Nephron (organoid): ENCODE measurements around the gene GDF3.
"Not testable (repeated sequence)": the region's sequence is repeated elsewhere in the genome, so short reads cannot be mapped to it uniquely, and the experiment has no call there.

Experiments
- H3K27ac Mint-ChIP-seq, 3 experiments: 2 replicates each; pipeline ENCODE4 v1.8.0; 2020; ENCODE audit warnings: mixed read lengths in 3 of 3, mild to moderate bottlenecking in 2 of 3, moderate library complexity in 1 of 3
- H3K27me3 Mint-ChIP-seq: 2 replicates; pipeline ENCODE4 v1.8.0; 2021; ENCODE audit warnings: low read depth, mild to moderate bottlenecking, moderate library complexity, mixed read lengths
- H3K36me3 Mint-ChIP-seq: 2 replicates; pipeline ENCODE4 v1.8.0; 2020; ENCODE audit warnings: low read depth, mixed read lengths
- H3K4me1 Mint-ChIP-seq: 2 replicates; pipeline ENCODE4 v1.8.0; 2020; ENCODE audit warnings: mixed read lengths
- H3K4me3 Mint-ChIP-seq, 3 experiments: 2 replicates each; pipeline ENCODE4 v1.8.0; 2020; ENCODE audit warnings: mild to moderate bottlenecking in 3 of 3, mixed read lengths in 3 of 3, moderate library complexity in 2 of 3
- H3K9me3 Mint-ChIP-seq: 2 replicates; pipeline ENCODE4 v1.8.0; 2020; ENCODE audit warnings: mixed read lengths
- CTCF ChIP-seq, 3 experiments: fragments of 200-600 bp; sonication (generic); IDR thresholded peaks; one replicate each; pipeline ENCODE4 v1.5.0; 2021; ENCODE audit warnings: antibody characterized with exemption in 3 of 3; ENCODE audit not compliant: unreplicated experiment in 3 of 3

GDF3 gene

GRCh38 chr12:7645395-7646177 lies 50.0 kb downstream of the GDF3 start:
- Mint-ChIP-seq H3K4me1 (peaks cover 9% of the 10 kb centered on the region), H3K9me3 (no peaks in the 10 kb centered on the region), H3K4me3 (no peak overlapping the region), H3K36me3 (no peaks in the 10 kb centered on the region), H3K27ac (no peak overlapping the region), H3K27me3 (peaks cover under 1% of the 10 kb centered on the region)
- TF ChIP-seq CTCF (IDR thresholded peaks at IDR 0.05; ENCODE audit: unreplicated experiment in 3 of 3), result peak; percentile 80 to 82 (median 82)

GRCh38 chr12:7642876-7643309 lies 52.7 kb downstream of the GDF3 start:
- Mint-ChIP-seq H3K4me1 (peaks cover 16% of the 10 kb centered on the region), H3K27ac (no peak overlapping the region), H3K4me3 (no peak overlapping the region), H3K9me3 (no peaks in the 10 kb centered on the region), H3K27me3 (peaks cover 4% of the 10 kb centered on the region), H3K36me3 (no peaks in the 10 kb centered on the region)
- TF ChIP-seq CTCF (IDR thresholded peaks at IDR 0.05; ENCODE audit: unreplicated experiment in 3 of 3), result peak in 1 of 3 experiments; percentile 41

- peaks cover 8% of the 10 kb centered on the region for H3K27me3 Mint-ChIP-seq
- TF ChIP-seq CTCF (IDR thresholded peaks at IDR 0.05; ENCODE audit: unreplicated experiment in 3 of 3), result no peak
- no peaks in the 10 kb centered on the region for H3K36me3 Mint-ChIP-seq
- H3K4me3 Mint-ChIP-seq, result no peak overlapping the region
- H3K27ac Mint-ChIP-seq, result no peak overlapping the region
- peaks cover 16% of the 10 kb centered on the region for H3K4me1 Mint-ChIP-seq
- no peaks in the 10 kb centered on the region for H3K9me3 Mint-ChIP-seq
Measured at GRCh38 chr12:7642287-7642686, 53.3 kb downstream of the GDF3 start.

- H3K4me1 Mint-ChIP-seq, result peaks cover 16% of the 10 kb centered on the region
- H3K36me3 Mint-ChIP-seq, H3K4me3 Mint-ChIP-seq, H3K27ac Mint-ChIP-seq, H3K27me3 Mint-ChIP-seq, H3K9me3 Mint-ChIP-seq: not testable (repeated sequence)
Measured at GRCh38 chr12:7640123-7640995, 55.2 kb downstream of the GDF3 start.
